ENCODE measurements around the gene CERCAM.
A peak's percentile ranks its signal among the peaks of the same experiment; 100 is the strongest.

CERCAM gene

GRCh38 chr9:128475867-128476266 lies 55.2 kb downstream of the CERCAM start:
- Histone ChIP-seq H3K4me3 (ENCODE audit: low read depth, low read length) (no peak overlapping the region), H3K36me3 (ENCODE audit: control insufficient read depth in 2 of 2, insufficient read depth in 1 of 2, low read length in 2 of 2) (peaks cover 20 to 51% of the 10 kb centered on the region in 2 experiments), H3K27ac (ENCODE audit: extremely low read depth, low read depth, low read length) (no peak overlapping the region), H3K4me1 (ENCODE audit: control insufficient read depth, insufficient read depth, low read length) (no peaks in the 10 kb centered on the region), H3K9me3 (ENCODE audit: control insufficient read depth, insufficient read depth, low read depth, low read length) (no peaks in the 10 kb centered on the region)
- TF ChIP-seq ZNF2 (tag by site-specific recombination; IDR thresholded peaks at IDR 0.05), result no peak
- no peak for TF ChIP-seq KLF1 (tag by site-specific recombination; IDR thresholded peaks at IDR 0.05)
- TF ChIP-seq ZNF514 (tag by site-specific recombination; IDR thresholded peaks at IDR 0.05), result no peak
- peak; percentile 92 for TF ChIP-seq ZNF146 (tag by site-specific recombination; IDR thresholded peaks at IDR 0.05)
- no peak for TF ChIP-seq SP3 (tag by site-specific recombination; IDR thresholded peaks at IDR 0.05)
- ChIA-PET POLR2A (no interaction called here), CTCF (no interaction called here)

DNA sequence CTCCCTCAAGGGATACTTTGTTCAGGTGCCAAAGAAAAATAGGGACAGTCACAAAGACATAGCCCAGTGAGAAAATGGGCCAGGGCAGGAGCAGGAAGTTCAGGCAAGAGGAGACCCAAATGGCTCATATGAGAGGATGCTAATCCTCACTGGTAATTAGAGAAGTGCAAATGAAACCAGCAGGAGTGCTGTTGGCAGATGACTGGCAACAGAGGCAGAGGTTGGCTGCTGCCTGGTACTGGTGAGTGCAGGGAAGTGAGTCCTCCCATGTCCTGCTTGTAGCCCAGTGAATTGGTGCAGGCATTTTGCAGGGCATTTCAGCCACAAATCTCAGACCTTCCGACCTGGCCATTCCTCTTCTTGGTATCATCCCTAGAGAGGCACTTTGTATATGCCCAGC lies 58.6 kb downstream of the CERCAM start:
- Histone ChIP-seq H3K27ac (ENCODE audit: extremely low read depth, low read depth, low read length) (no peak overlapping the region), H3K9me3 (ENCODE audit: control insufficient read depth, insufficient read depth, low read depth, low read length) (no peaks in the 10 kb centered on the region), H3K36me3 (ENCODE audit: control insufficient read depth in 2 of 2, insufficient read depth in 1 of 2, low read length in 2 of 2) (peaks cover 40 to 63% of the 10 kb centered on the region in 2 experiments), H3K4me3 (ENCODE audit: low read depth, low read length) (no peak overlapping the region), H3K4me1 (ENCODE audit: control insufficient read depth, insufficient read depth, low read length) (no peaks in the 10 kb centered on the region)
- TF ChIP-seq ZNF558 (tag by site-specific recombination; IDR thresholded peaks at IDR 0.05) (no peak), ZBTB1 (tag by site-specific recombination; IDR thresholded peaks at IDR 0.05) (no peak), ZSCAN30 (tag by site-specific recombination; IDR thresholded peaks at IDR 0.05) (no peak), ZNF26 (tag by site-specific recombination; IDR thresholded peaks at IDR 0.05) (no peak), ZNF274 (IDR thresholded peaks at IDR 0.05; ENCODE audit: low read length) (no peak), ZNF274 (tag by site-specific recombination; IDR thresholded peaks at IDR 0.05; ENCODE audit: borderline replicate concordance) (no peak), ZNF555 (tag by site-specific recombination; conservative IDR thresholded peaks at IDR 0.05) (no peak), SP3 (tag by site-specific recombination; IDR thresholded peaks at IDR 0.05) (no peak), TRIM28 (IDR thresholded peaks at IDR 0.05; ENCODE audit: borderline replicate concordance, low read length) (no peak), ZNF416 (tag by site-specific recombination; IDR thresholded peaks at IDR 0.05) (no peak)
- TF ChIP-seq, protein P1, sequence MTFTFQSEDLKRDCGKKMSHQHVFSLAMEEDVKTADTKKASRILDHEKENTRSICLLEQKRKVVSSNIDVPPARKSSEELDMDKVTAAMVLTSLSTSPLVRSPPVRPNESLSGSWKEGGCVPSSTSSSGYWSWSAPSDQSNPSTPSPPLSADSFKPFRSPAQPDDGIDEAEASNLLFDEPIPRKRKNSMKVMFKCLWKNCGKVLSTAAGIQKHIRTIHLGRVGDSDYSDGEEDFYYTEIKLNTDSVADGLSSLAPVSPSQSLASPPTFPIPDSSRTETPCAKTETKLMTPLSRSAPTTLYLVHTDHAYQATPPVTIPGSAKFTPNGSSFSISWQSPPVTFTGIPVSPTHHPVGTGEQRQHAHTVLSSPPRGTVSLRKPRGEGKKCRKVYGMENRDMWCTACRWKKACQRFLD (tag by site-specific recombination; IDR thresholded peaks at IDR 0.05), result no peak
- TF ChIP-seq, protein P2, sequence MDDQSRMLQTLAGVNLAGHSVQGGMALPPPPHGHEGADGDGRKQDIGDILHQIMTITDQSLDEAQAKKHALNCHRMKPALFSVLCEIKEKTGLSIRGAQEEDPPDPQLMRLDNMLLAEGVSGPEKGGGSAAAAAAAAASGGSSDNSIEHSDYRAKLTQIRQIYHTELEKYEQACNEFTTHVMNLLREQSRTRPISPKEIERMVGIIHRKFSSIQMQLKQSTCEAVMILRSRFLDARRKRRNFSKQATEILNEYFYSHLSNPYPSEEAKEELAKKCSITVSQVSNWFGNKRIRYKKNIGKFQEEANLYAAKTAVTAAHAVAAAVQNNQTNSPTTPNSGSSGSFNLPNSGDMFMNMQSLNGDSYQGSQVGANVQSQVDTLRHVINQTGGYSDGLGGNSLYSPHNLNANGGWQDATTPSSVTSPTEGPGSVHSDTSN (CRISPR knock-in tag; IDR thresholded peaks at IDR 0.05), result no peak
- TF ChIP-seq, protein P3, sequence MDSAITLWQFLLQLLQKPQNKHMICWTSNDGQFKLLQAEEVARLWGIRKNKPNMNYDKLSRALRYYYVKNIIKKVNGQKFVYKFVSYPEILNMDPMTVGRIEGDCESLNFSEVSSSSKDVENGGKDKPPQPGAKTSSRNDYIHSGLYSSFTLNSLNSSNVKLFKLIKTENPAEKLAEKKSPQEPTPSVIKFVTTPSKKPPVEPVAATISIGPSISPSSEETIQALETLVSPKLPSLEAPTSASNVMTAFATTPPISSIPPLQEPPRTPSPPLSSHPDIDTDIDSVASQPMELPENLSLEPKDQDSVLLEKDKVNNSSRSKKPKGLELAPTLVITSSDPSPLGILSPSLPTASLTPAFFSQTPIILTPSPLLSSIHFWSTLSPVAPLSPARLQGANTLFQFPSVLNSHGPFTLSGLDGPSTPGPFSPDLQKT (IDR thresholded peaks at IDR 0.05; ENCODE audit: borderline replicate concordance, low read depth, low read length), result no peak
- ChIA-PET CTCF (no interaction called here), POLR2A (interaction anchor here (1.0 kb wide), 1 partner anchor 9 kb away, joined by 3 read pairs; no protein-coding TSS in a partner anchor)

DNA sequence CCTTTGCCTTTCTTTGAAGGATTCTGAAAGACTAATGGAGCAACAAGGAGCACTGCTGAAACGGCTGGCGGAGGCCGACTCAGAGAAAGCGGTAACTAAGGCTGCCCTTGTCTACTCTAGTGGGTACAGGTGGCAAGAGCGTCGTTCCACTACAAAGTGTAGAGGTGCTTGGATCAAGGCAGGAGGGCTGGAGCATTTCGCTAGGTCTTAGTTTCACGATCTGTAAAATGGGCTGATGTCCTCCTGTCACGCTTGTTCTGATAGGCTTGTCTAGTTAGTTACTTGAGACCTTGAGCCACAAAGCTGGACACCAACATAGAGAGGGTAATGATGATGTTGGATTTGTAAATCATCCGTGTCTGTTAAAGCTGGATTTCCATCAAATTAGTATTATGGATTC lies 60.9 kb downstream of the CERCAM start:
- no peak overlapping the region for H3K4me3 ChIP-seq (ENCODE audit: low read depth, low read length)
- peaks cover 35 to 79% of the 10 kb centered on the region in 2 experiments for H3K36me3 ChIP-seq (ENCODE audit: control insufficient read depth in 2 of 2, insufficient read depth in 1 of 2, low read length in 2 of 2)
- no peaks in the 10 kb centered on the region for H3K9me3 ChIP-seq (ENCODE audit: control insufficient read depth, insufficient read depth, low read depth, low read length)
- no peaks in the 10 kb centered on the region for H3K4me1 ChIP-seq (ENCODE audit: control insufficient read depth, insufficient read depth, low read length)
- ChIA-PET CTCF (no interaction called here), POLR2A (no interaction called here)
- H3K27ac ChIP-seq (ENCODE audit: extremely low read depth, low read depth, low read length), result no peak overlapping the region
- TF ChIP-seq, protein P4, sequence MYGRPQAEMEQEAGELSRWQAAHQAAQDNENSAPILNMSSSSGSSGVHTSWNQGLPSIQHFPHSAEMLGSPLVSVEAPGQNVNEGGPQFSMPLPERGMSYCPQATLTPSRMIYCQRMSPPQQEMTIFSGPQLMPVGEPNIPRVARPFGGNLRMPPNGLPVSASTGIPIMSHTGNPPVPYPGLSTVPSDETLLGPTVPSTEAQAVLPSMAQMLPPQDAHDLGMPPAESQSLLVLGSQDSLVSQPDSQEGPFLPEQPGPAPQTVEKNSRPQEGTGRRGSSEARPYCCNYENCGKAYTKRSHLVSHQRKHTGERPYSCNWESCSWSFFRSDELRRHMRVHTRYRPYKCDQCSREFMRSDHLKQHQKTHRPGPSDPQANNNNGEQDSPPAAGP (tag by site-specific recombination; IDR thresholded peaks at IDR 0.05), result no peak
- TF ChIP-seq YY2 (tag by site-specific recombination; IDR thresholded peaks at IDR 0.05), result no peak
- no peak for TF ChIP-seq ZNF37A (tag by site-specific recombination; IDR thresholded peaks at IDR 0.05)
- no peak for TF ChIP-seq PRDM10 (tag by site-specific recombination; IDR thresholded peaks at IDR 0.05)
- TF ChIP-seq, protein P5, sequence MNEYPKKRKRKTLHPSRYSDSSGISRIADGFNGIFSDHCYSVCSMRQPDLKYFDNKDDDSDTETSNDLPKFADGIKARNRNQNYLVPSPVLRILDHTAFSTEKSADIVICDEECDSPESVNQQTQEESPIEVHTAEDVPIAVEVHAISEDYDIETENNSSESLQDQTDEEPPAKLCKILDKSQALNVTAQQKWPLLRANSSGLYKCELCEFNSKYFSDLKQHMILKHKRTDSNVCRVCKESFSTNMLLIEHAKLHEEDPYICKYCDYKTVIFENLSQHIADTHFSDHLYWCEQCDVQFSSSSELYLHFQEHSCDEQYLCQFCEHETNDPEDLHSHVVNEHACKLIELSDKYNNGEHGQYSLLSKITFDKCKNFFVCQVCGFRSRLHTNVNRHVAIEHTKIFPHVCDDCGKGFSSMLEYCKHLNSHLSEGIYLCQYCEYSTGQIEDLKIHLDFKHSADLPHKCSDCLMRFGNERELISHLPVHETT (tag by site-specific recombination; IDR thresholded peaks at IDR 0.05), result no peak

Measured in HEK293 (cell line).